ENCODE data around the gene MAGI3. TPM values are rescaled to one million over a fixed set of nuclear protein-coding genes. Genes with fewer than 3 reads are reported as not detected.

Gene MAGI3
- total RNA-seq, 1 experiment from 2014 or later: 7.2 TPM

DNA sequence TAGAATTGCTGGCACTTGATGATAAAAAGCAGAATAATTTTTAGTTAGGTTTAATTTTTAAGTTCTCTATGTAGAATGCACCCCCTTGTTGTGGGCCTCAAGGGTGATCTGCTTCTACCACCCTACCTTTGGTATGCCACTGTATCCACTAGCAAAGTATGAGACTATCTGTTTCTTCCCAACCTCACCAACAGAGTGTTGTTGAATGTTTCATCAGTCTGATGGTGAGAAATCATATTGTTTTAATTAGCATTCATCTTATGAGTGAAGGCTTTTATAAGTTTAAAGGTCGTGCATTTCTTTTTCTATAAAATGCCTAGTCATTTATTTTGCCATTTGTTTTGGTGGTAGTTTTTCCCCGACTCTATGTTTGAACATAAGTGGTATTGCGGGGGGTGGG, 141.0 kb downstream of the MAGI3 start:
- DNase-seq (no peak), ATAC-seq (no peak)
- Histone ChIP-seq H3K4me1 (ENCODE audit: insufficient read depth, low read length) (peaks cover 7% of the 10 kb centered on the region), H3K9ac (ENCODE audit: low read length) (no peak overlapping the region), H3K36me3 (ENCODE audit: low read depth, low read length) (no peaks in the 10 kb centered on the region), H3K9me3 (ENCODE audit: low read length) (no peaks in the 10 kb centered on the region), H3K4me2 (ENCODE audit: low read length) (no peak overlapping the region), H3F3A (ENCODE audit: low read length, unreplicated experiment) (no peaks in the 10 kb centered on the region), H3K4me3 (ENCODE audit: low read length) (no peak overlapping the region), H4K20me1 (ENCODE audit: low read length) (no peaks in the 10 kb centered on the region), H3K27me3 (ENCODE audit: low read length) (no peaks in the 10 kb centered on the region), H3K9me2 (replicated peaks; ENCODE audit: low read length) (no peaks in the 10 kb centered on the region), H3K79me2 (ENCODE audit: low read length) (no peaks in the 10 kb centered on the region), H2AFZ (ENCODE audit: low read length) (no peak overlapping the region), H3K27ac (ENCODE audit: low read length) (no peak overlapping the region)
- BruUV-seq (replicated peaks): no TSS peak
- ChIA-PET POLR2A (ENCODE audit: unreplicated experiment) (interaction anchor here (0.6 to 1.0 kb wide), 2 partner anchors 75 to 373 kb away, joined by 3 read pairs; no protein-coding TSS in a partner anchor), CTCF (no interaction called here)
- intact Hi-C loops (cut with micrococcal nuclease): loop anchor here (5.0 kb wide), 2 partner anchors 131 to 139 kb away; partner anchors contain the start of gene MAGI3
- TF ChIP-seq EZH2phosphoT487 (IDR thresholded peaks at IDR 0.05; ENCODE audit: borderline replicate concordance, low read length): no peak
- TF ChIP-seq, protein P1, sequence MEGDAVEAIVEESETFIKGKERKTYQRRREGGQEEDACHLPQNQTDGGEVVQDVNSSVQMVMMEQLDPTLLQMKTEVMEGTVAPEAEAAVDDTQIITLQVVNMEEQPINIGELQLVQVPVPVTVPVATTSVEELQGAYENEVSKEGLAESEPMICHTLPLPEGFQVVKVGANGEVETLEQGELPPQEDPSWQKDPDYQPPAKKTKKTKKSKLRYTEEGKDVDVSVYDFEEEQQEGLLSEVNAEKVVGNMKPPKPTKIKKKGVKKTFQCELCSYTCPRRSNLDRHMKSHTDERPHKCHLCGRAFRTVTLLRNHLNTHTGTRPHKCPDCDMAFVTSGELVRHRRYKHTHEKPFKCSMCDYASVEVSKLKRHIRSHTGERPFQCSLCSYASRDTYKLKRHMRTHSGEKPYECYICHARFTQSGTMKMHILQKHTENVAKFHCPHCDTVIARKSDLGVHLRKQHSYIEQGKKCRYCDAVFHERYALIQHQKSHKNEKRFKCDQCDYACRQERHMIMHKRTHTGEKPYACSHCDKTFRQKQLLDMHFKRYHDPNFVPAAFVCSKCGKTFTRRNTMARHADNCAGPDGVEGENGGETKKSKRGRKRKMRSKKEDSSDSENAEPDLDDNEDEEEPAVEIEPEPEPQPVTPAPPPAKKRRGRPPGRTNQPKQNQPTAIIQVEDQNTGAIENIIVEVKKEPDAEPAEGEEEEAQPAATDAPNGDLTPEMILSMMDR (conservative IDR thresholded peaks at IDR 0.05; ENCODE audit: low read depth, low read length): no peak
- no peak for TF ChIP-seq EZH2 (IDR thresholded peaks at IDR 0.05; ENCODE audit: low read length, unreplicated experiment)

DNA sequence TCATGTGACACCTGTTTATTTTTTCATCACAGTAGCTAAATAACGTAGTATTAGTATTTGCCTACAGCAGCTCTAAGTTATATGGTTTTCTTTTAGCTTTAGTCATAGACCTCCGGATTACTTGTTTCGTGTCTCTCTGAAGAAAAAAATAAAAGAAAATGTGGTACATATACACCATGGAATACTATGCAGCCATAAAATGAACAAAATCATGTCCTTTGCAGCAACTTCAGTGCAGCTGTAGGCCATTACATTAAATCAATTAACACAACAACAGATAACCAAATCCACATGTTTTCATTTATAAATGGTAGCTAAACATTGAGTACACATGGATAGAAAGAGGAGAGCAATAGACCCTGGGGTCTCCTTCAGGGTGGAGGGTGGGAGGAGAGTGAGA, 142.7 kb downstream of the MAGI3 start:
- H3K9ac ChIP-seq (ENCODE audit: low read length): no peak overlapping the region
- H3K27ac ChIP-seq (ENCODE audit: low read length): no peak overlapping the region
- ChIA-PET CTCF (no interaction called here), POLR2A (ENCODE audit: unreplicated experiment) (no interaction called here)
- no peak for TF ChIP-seq EZH2 (IDR thresholded peaks at IDR 0.05; ENCODE audit: low read length, unreplicated experiment)
- TF ChIP-seq, protein P1 (conservative IDR thresholded peaks at IDR 0.05; ENCODE audit: low read depth, low read length): no peak
- no peak for TF ChIP-seq EZH2phosphoT487 (IDR thresholded peaks at IDR 0.05; ENCODE audit: borderline replicate concordance, low read length)
- H3F3A ChIP-seq (ENCODE audit: low read length, unreplicated experiment): no peaks in the 10 kb centered on the region
- no peak overlapping the region for H3K4me2 ChIP-seq (ENCODE audit: low read length)
- intact Hi-C loops (cut with micrococcal nuclease): loop anchor here (5.0 kb wide), 2 partner anchors 129 to 141 kb away; partner anchors contain the start of gene MAGI3
- H3K36me3 ChIP-seq (ENCODE audit: low read depth, low read length): no peaks in the 10 kb centered on the region
- no peak overlapping the region for H2AFZ ChIP-seq (ENCODE audit: low read length)
- ATAC-seq (no peak), DNase-seq (no peak)
- H3K79me2 ChIP-seq (ENCODE audit: low read length): 0 out of 2 replicates have a peak, but pooled peaks cover 6% of the 10 kb centered on the region
- H3K9me3 ChIP-seq (ENCODE audit: low read length): no peaks in the 10 kb centered on the region
- BruUV-seq (replicated peaks): no TSS peak
- no peaks in the 10 kb centered on the region for H3K9me2 ChIP-seq (replicated peaks; ENCODE audit: low read length)
- H3K4me1 ChIP-seq (ENCODE audit: insufficient read depth, low read length): peaks cover 14% of the 10 kb centered on the region
- no peaks in the 10 kb centered on the region for H4K20me1 ChIP-seq (ENCODE audit: low read length)
- no peak overlapping the region for H3K4me3 ChIP-seq (ENCODE audit: low read length)
- no peaks in the 10 kb centered on the region for H3K27me3 ChIP-seq (ENCODE audit: low read length)

DNA sequence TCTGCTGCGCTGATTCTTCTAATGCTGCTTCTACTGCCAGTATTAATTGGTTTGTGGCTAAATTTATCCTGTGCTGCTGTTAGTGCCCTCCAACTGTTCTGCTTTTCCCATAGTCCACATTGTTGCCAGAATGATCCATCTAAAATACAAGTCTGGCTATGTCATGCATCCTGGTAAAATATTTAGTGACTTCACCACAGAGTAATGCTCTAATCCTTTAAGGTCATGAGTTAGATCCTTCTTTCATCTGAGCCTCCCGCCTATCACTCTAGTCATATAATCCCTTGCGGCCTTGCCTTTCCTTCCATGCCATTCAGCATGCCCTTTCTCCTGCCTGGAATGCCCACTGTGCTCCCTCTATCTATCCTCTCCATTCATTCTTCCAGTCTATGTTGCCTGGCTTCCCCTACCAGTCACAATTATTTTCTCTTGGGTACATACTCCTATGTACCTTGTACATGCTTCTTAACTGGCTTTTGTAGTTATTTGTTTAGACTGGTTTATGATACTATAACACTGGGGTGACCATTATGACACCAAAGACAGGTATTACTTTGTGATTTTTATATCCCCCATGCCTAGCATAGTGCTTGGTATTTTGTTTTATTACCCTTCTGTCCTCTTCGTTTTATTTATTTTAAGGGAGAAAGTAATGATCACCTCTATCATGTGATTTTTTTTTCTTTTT, 144.0 kb downstream of the MAGI3 start:
- Histone ChIP-seq H3K4me3 (ENCODE audit: low read length) (no peak overlapping the region), H4K20me1 (ENCODE audit: low read length) (no peaks in the 10 kb centered on the region), H2AFZ (ENCODE audit: low read length) (no peak overlapping the region), H3F3A (ENCODE audit: low read length, unreplicated experiment) (no peaks in the 10 kb centered on the region), H3K36me3 (ENCODE audit: low read depth, low read length) (no peaks in the 10 kb centered on the region), H3K27ac (ENCODE audit: low read length) (no peak overlapping the region), H3K27me3 (ENCODE audit: low read length) (no peaks in the 10 kb centered on the region), H3K79me2 (ENCODE audit: low read length) (0 out of 2 replicates have a peak, but pooled peaks cover 6% of the 10 kb centered on the region), H3K9me3 (ENCODE audit: low read length) (no peaks in the 10 kb centered on the region), H3K9ac (ENCODE audit: low read length) (no peak overlapping the region), H3K4me1 (ENCODE audit: insufficient read depth, low read length) (peaks cover 21% of the 10 kb centered on the region), H3K9me2 (replicated peaks; ENCODE audit: low read length) (no peaks in the 10 kb centered on the region), H3K4me2 (ENCODE audit: low read length) (no peak overlapping the region)
- DNase-seq (no peak), ATAC-seq (no peak)
- no peak for TF ChIP-seq EZH2 (IDR thresholded peaks at IDR 0.05; ENCODE audit: low read length, unreplicated experiment)
- no peak for TF ChIP-seq EZH2phosphoT487 (IDR thresholded peaks at IDR 0.05; ENCODE audit: borderline replicate concordance, low read length)
- TF ChIP-seq, protein P1 (conservative IDR thresholded peaks at IDR 0.05; ENCODE audit: low read depth, low read length): no peak
- BruUV-seq (replicated peaks): no TSS peak
- CTCF ChIA-PET: no interaction called here
- intact Hi-C loops (cut with micrococcal nuclease): loop anchor here (5.0 kb wide), 2 partner anchors 128 to 142 kb away; partner anchors contain the start of gene MAGI3
- POLR2A ChIA-PET (ENCODE audit: unreplicated experiment): no interaction called here

Data from PC-3 (cell line).